Stimulated activated naive CD8-positive, alpha-beta T cell treated with anti-CD3 and anti-CD28 coated beads, Interleukin-15, Interleukin-2, amounts not matched to agents 100 ng/mL and 50 ng/mL, for 24 hours (primary cell): ENCODE results near the gene ZNHIT3.

Source experiments
- H3K27ac Mint-ChIP-seq: one replicate; pipeline ENCODE4 v1.8.0; 2021; ENCODE audit warnings: mild to moderate bottlenecking, mixed read lengths
- H3K27me3 Mint-ChIP-seq: one replicate; pipeline ENCODE4 v1.8.0; 2021; ENCODE audit warnings: mixed read lengths
- H3K36me3 Mint-ChIP-seq: one replicate; pipeline ENCODE4 v1.8.0; 2021; ENCODE audit warnings: low read depth, mixed read lengths
- H3K4me1 Mint-ChIP-seq: one replicate; pipeline ENCODE4 v1.8.0; 2021; ENCODE audit warnings: low read depth, mixed read lengths
- H3K4me3 Mint-ChIP-seq: one replicate; pipeline ENCODE4 v1.8.0; 2021; ENCODE audit warnings: mild to moderate bottlenecking, mixed read lengths
- H3K9me3 Mint-ChIP-seq: one replicate; pipeline ENCODE4 v1.8.0; 2021; ENCODE audit warnings: mixed read lengths

The ZNHIT3 gene

GRCh38 chr17:36515837-36516236 lies 29.4 kb downstream of the ZNHIT3 start:
- no peaks in the 10 kb centered on the region for H3K9me3 Mint-ChIP-seq
- H3K27me3 Mint-ChIP-seq, result no peaks in the 10 kb centered on the region
- H3K36me3 Mint-ChIP-seq, result peaks cover 60% of the 10 kb centered on the region
- H3K4me1 Mint-ChIP-seq, result no peaks in the 10 kb centered on the region
- H3K27ac Mint-ChIP-seq, result no peak overlapping the region
- no peak overlapping the region for H3K4me3 Mint-ChIP-seq

GRCh38 chr17:36523113-36523512 lies 36.6 kb downstream of the ZNHIT3 start:
- H3K27me3 Mint-ChIP-seq, result no peaks in the 10 kb centered on the region
- no peak overlapping the region for H3K4me3 Mint-ChIP-seq
- H3K9me3 Mint-ChIP-seq, result no peaks in the 10 kb centered on the region
- H3K27ac Mint-ChIP-seq, result no peak overlapping the region
- peaks cover 80% of the 10 kb centered on the region for H3K36me3 Mint-ChIP-seq
- H3K4me1 Mint-ChIP-seq, result peaks cover 25% of the 10 kb centered on the region

GRCh38 chr17:36524428-36524876 lies 38.0 kb downstream of the ZNHIT3 start:
- Mint-ChIP-seq H3K27me3 (no peaks in the 10 kb centered on the region), H3K4me3 (no peak overlapping the region), H3K36me3 (peaks cover 74% of the 10 kb centered on the region), H3K4me1 (peaks cover 29% of the 10 kb centered on the region), H3K27ac (peak overlapping the region; percentile 83), H3K9me3 (no peaks in the 10 kb centered on the region)

- Mint-ChIP-seq H3K36me3 (peaks cover 74% of the 10 kb centered on the region), H3K9me3 (no peaks in the 10 kb centered on the region), H3K27me3 (no peaks in the 10 kb centered on the region), H3K4me3 (peak overlapping the region; percentile 5), H3K27ac (peak overlapping the region; percentile 83), H3K4me1 (peaks cover 31% of the 10 kb centered on the region)
These were observed 38.6 kb downstream of the ZNHIT3 start for GRCh38 chr17:36525113-36525512.

- Mint-ChIP-seq H3K4me1 (peaks cover 31% of the 10 kb centered on the region), H3K27me3 (no peaks in the 10 kb centered on the region), H3K4me3 (no peak overlapping the region), H3K27ac (peak overlapping the region; percentile 36), H3K36me3 (peaks cover 69% of the 10 kb centered on the region), H3K9me3 (no peaks in the 10 kb centered on the region)
These were observed 39.4 kb downstream of the ZNHIT3 start for GRCh38 chr17:36525888-36526287.

- Mint-ChIP-seq H3K4me1 (peaks cover 39% of the 10 kb centered on the region), H3K9me3 (no peaks in the 10 kb centered on the region), H3K4me3 (no peak overlapping the region), H3K27ac (no peak overlapping the region), H3K27me3 (no peaks in the 10 kb centered on the region), H3K36me3 (peaks cover 71% of the 10 kb centered on the region)
These were observed 41.3 kb downstream of the ZNHIT3 start for GRCh38 chr17:36527621-36528250.

- H3K4me1 Mint-ChIP-seq, result peaks cover 50% of the 10 kb centered on the region
- H3K36me3 Mint-ChIP-seq, result peaks cover 73% of the 10 kb centered on the region
- no peaks in the 10 kb centered on the region for H3K9me3 Mint-ChIP-seq
- H3K27ac Mint-ChIP-seq, result peak overlapping the region; percentile 32
- H3K4me3 Mint-ChIP-seq, result no peak overlapping the region
- no peaks in the 10 kb centered on the region for H3K27me3 Mint-ChIP-seq
These were observed 42.6 kb downstream of the ZNHIT3 start for GRCh38 chr17:36529121-36529520.

GRCh38 chr17:36532435-36532975 lies 46.0 kb downstream of the ZNHIT3 start:
- H3K27ac Mint-ChIP-seq, result peak overlapping the region; percentile 49
- H3K4me3 Mint-ChIP-seq, result peak overlapping the region; percentile 98
- H3K4me1 Mint-ChIP-seq, result peaks cover 43% of the 10 kb centered on the region
- no peaks in the 10 kb centered on the region for H3K9me3 Mint-ChIP-seq
- H3K27me3 Mint-ChIP-seq, result no peaks in the 10 kb centered on the region
- H3K36me3 Mint-ChIP-seq, result peaks cover 63% of the 10 kb centered on the region

- peaks cover 64% of the 10 kb centered on the region for H3K36me3 Mint-ChIP-seq
These were observed 47.7 kb downstream of the ZNHIT3 start for GRCh38 chr17:36533935-36534839.

GRCh38 chr17:36534840-36535668 lies 48.6 kb downstream of the ZNHIT3 start, which contains the start of the genes MYO19 and PIGW:
MYO19 (minus strand) TSS chr17:36534868; CDS start chr17:36532538, 2,330 bp downstream.
PIGW (plus strand) TSS chr17:36534987; CDS start chr17:36537102, 2,115 bp downstream.
- H3K4me1 Mint-ChIP-seq, result peaks cover 38% of the 10 kb centered on the region
- peaks cover 64% of the 10 kb centered on the region for H3K36me3 Mint-ChIP-seq
- H3K27me3 Mint-ChIP-seq, result no peaks in the 10 kb centered on the region
- H3K27ac Mint-ChIP-seq, result peak within 1 kb of the TSS; percentile 99
- peak within 1 kb of the TSS; percentile 98 for H3K4me3 Mint-ChIP-seq
- no peaks in the 10 kb centered on the region for H3K9me3 Mint-ChIP-seq

More at GRCh38 chr17:36533935-36534839, 47.7 kb downstream of the ZNHIT3 start:
- Mint-ChIP-seq H3K27ac (peak overlapping the region; percentile 99), H3K27me3 (no peaks in the 10 kb centered on the region), H3K4me3 (peak overlapping the region; percentile 98), H3K9me3 (no peaks in the 10 kb centered on the region), H3K4me1 (peaks cover 42% of the 10 kb centered on the region)

GRCh38 chr17:36535669-36536081 lies 49.2 kb downstream of the ZNHIT3 start:
- Mint-ChIP-seq H3K36me3 (peaks cover 65% of the 10 kb centered on the region), H3K27ac (peak overlapping the region; percentile 99), H3K4me3 (peak overlapping the region; percentile 98), H3K9me3 (no peaks in the 10 kb centered on the region), H3K27me3 (no peaks in the 10 kb centered on the region), H3K4me1 (peaks cover 38% of the 10 kb centered on the region)

GRCh38 chr17:36540696-36541095 lies 54.2 kb downstream of the ZNHIT3 start:
- Mint-ChIP-seq H3K4me1 (peaks cover 30% of the 10 kb centered on the region), H3K4me3 (no peak overlapping the region), H3K27ac (no peak overlapping the region), H3K9me3 (no peaks in the 10 kb centered on the region), H3K36me3 (peaks cover 42% of the 10 kb centered on the region), H3K27me3 (no peaks in the 10 kb centered on the region)

- peaks cover 24% of the 10 kb centered on the region for H3K4me1 Mint-ChIP-seq
- H3K9me3 Mint-ChIP-seq, result no peaks in the 10 kb centered on the region
- H3K4me3 Mint-ChIP-seq, result peak overlapping the region; percentile 10
- no peaks in the 10 kb centered on the region for H3K27me3 Mint-ChIP-seq
- H3K27ac Mint-ChIP-seq, result no peak overlapping the region
- peaks cover 37% of the 10 kb centered on the region for H3K36me3 Mint-ChIP-seq
These were observed 56.3 kb downstream of the ZNHIT3 start for GRCh38 chr17:36542755-36543154.

GRCh38 chr17:36544044-36544306 lies 57.5 kb downstream of the ZNHIT3 start:
- Mint-ChIP-seq H3K36me3 (peaks cover 34% of the 10 kb centered on the region), H3K4me1 (peaks cover 35% of the 10 kb centered on the region), H3K27ac (peak overlapping the region; percentile 98)

More at GRCh38 chr17:36544044-36544306, 57.5 kb downstream of the ZNHIT3 start:
- H3K4me3 Mint-ChIP-seq, result peak overlapping the region; percentile 96
- no peaks in the 10 kb centered on the region for H3K9me3 Mint-ChIP-seq
- no peaks in the 10 kb centered on the region for H3K27me3 Mint-ChIP-seq
